Aorta (tissue), 5 donors: ENCODE data around the gene CUL5. TPM values are rescaled to one million over a fixed set of nuclear protein-coding genes. Genes with fewer than 3 reads are reported as not detected.

ENCODE experiments used
- ATAC-seq: fragments of 200-7000 bp; cut with Tn5 transposase; one replicate; pipeline ENCODE4 v1.9.1; 2022; ENCODE audit warnings: moderate library complexity; ENCODE audit not compliant: low FRiP score
- DNase-seq, 2 donors: peaks; one replicate each; pipeline ENCODE4 v3.0.0-alpha.2; 2020
- H3K27ac ChIP-seq, 2 donors: one replicate each; pipeline ENCODE4 v1.5.1; 2013; ENCODE audit warnings: low read length in 2 of 2, mild to moderate bottlenecking in 2 of 2, moderate library complexity in 2 of 2, control low read depth in 1 of 2, inconsistent platforms in 1 of 2, low read depth in 1 of 2
- H3K27me3 ChIP-seq, 2 donors: one replicate each; pipeline ENCODE4 v1.6.1; 2013; ENCODE audit warnings: control low read depth in 1 of 2, low read length in 1 of 2, mild to moderate bottlenecking in 1 of 2, moderate library complexity in 1 of 2; ENCODE audit not compliant: insufficient read depth in 2 of 2, control insufficient read depth in 1 of 2
- H3K36me3 ChIP-seq, 2 donors: one replicate each; pipeline ENCODE4 v1.6.1; 2013; ENCODE audit warnings: control low read depth in 1 of 2, low read length in 1 of 2, mild to moderate bottlenecking in 1 of 2; ENCODE audit not compliant: insufficient read depth in 2 of 2, control insufficient read depth in 1 of 2
- H3K4me1 ChIP-seq, 2 donors: one replicate each; pipeline ENCODE4 v1.6.1; 2013; ENCODE audit warnings: low read length in 2 of 2, control low read depth in 1 of 2, mild to moderate bottlenecking in 1 of 2, moderate library complexity in 1 of 2; ENCODE audit not compliant: insufficient read depth in 2 of 2, control insufficient read depth in 1 of 2
- H3K4me3 ChIP-seq, 2 donors: one replicate each; pipeline ENCODE4 v1.5.1; 2013; ENCODE audit warnings: low read length in 2 of 2, control low read depth in 1 of 2, mild to moderate bottlenecking in 1 of 2
- H3K9me3 ChIP-seq: one replicate; pipeline ENCODE4 v1.6.1; 2013; ENCODE audit warnings: mild to moderate bottlenecking, low read length; ENCODE audit not compliant: control insufficient read depth
- WGBS, 2 donors: extraction: QIAGEN DNeasy Blood & Tissue Kit; methylation state at CpG; one replicate each; pipeline ENCODE4 v1.1.7; 2013; 5-methylcytosine and 5-hydroxymethylcytosine counted together
- intact Hi-C, 2 donors: fragments of 100-400 bp; cut with DNase I; formaldehyde crosslinking; loops; one replicate each; pipeline versions ENCODE4 v1.14.2 to v1.15.0; 2022
- long read RNA-seq, 2 donors: library from polyadenylated mRNA; unstranded; transcript quantifications; one replicate each; pipeline ENCODE4 v2.0.0, GENCODE V29; 2020 to 2021
- polyA plus RNA-seq, 2 donors: library from polyadenylated mRNA; stranded (reverse); fragments of 200-250 nt; gene quantifications; one replicate each; pipeline ENCODE4 v1.2.3, GENCODE V29; 2013
- total RNA-seq, 2 donors: library from RNA; stranded (reverse); fragmentation: NEBNext Ultra II Directional; extraction: Animal tissue kit (Norgen Biotek cat#: 25700); gene quantifications; one replicate each; pipeline ENCODE4 v1.2.1, GENCODE V29; 2021
- donor health status: healthy with polysubstance abuse.
- donor health status: Bipolar disorder and iron deficiency.
- donor health status: DM: no; HTN: no; CAD: no.
- donor health status: DM: no; HTN: no; CAD: no.
- donor health status: DM: yes; HTN: yes; CAD: no.

The CUL5 gene
- total RNA-seq (10 to 100 TPM; 33.7 to 34.3 TPM), polyA plus RNA-seq (1 to 10 TPM; 8.5 to 9.9 TPM)
- long read RNA-seq, donor 1, full-length matches to known transcripts, result 3 of 77 reads
- long read RNA-seq, donor 1, partial matches to known transcripts, result 52 of 77 reads
- long read RNA-seq, donor 1, other reads (novel, unspliced or antisense), result 22 of 77 reads
- long read RNA-seq, donor 2, full-length matches to known transcripts, result 1 of 18 reads
- long read RNA-seq, donor 2, partial matches to known transcripts, result 8 of 18 reads
- long read RNA-seq, donor 2, other reads (novel, unspliced or antisense), result 9 of 18 reads

GRCh38 chr11:108008656-108009496, at the start of gene CUL5:
TSS of gene CUL5 (plus strand) at chr11:108008898. CDS start at chr11:108009349, 451 bp downstream.
- H3K9me3 ChIP-seq, result no peaks in the 10 kb centered on the region
- 0 to 1% methylated on average over 72 of the region's 72 CpGs for WGBS, 2 donors
- intact Hi-C loops, result loop anchor here in 1 of 2 donors (5.0 kb wide), 1 partner anchor 213 kb away; the partner anchor contains the start of genes ATM and NPAT
- no peaks in the 10 kb centered on the region for H3K4me1 ChIP-seq
- H3K27me3 ChIP-seq, result no peaks in the 10 kb centered on the region
- no peaks in the 10 kb centered on the region for H3K36me3 ChIP-seq
- H3K27ac ChIP-seq, result peak within 1 kb of the TSS; percentile 92 to 94
- peak; percentile 97 to 99 for DNase-seq
- H3K4me3 ChIP-seq, result peak within 1 kb of the TSS; percentile 58 to 77
- peak; percentile 99 for ATAC-seq

GRCh38 chr11:107961480-107961879, 47.2 kb upstream of the CUL5 start:
- H3K36me3 ChIP-seq, result no peaks in the 10 kb centered on the region
- intact Hi-C loops, result no loop called here
- ATAC-seq (no peak), DNase-seq (no peak)
- H3K9me3 ChIP-seq, result no peaks in the 10 kb centered on the region
- H3K4me3 ChIP-seq, result no peak overlapping the region
- H3K4me1 ChIP-seq, result no peaks in the 10 kb centered on the region
- H3K27me3 ChIP-seq, result no peaks in the 10 kb centered on the region
- WGBS, 2 donors, result 35% methylated on average over 3 of the region's 3 CpGs
- no peak overlapping the region for H3K27ac ChIP-seq

- Histone ChIP-seq H3K27ac (no peak overlapping the region), H3K9me3 (no peaks in the 10 kb centered on the region), H3K4me3 (no peak overlapping the region), H3K36me3 (no peaks in the 10 kb centered on the region), H3K27me3 (no peaks in the 10 kb centered on the region), H3K4me1 (no peaks in the 10 kb centered on the region)
- no peak for DNase-seq
- intact Hi-C loops, result no loop called here
- no peak for ATAC-seq
- 39 to 70% methylated on average over 1 of the region's 1 CpG for WGBS, 2 donors
Observed at GRCh38 chr11:107962181-107962580, 46.5 kb upstream of the CUL5 start.

- intact Hi-C loops, result no loop called here
Observed at GRCh38 chr11:107963091-107963490, 45.6 kb upstream of the CUL5 start.

GRCh38 chr11:107969219-107969618, 39.5 kb upstream of the CUL5 start:
- Histone ChIP-seq H3K4me3 (no peak overlapping the region), H3K4me1 (no peaks in the 10 kb centered on the region), H3K36me3 (no peaks in the 10 kb centered on the region), H3K27ac (no peak overlapping the region), H3K9me3 (no peaks in the 10 kb centered on the region), H3K27me3 (no peaks in the 10 kb centered on the region)
- no peak for ATAC-seq
- intact Hi-C loops, result no loop called here
- no peak for DNase-seq

More at GRCh38 chr11:107963091-107963490, 45.6 kb upstream of the CUL5 start:
- no peak overlapping the region for H3K4me3 ChIP-seq
- H3K36me3 ChIP-seq, result no peaks in the 10 kb centered on the region
- WGBS, 2 donors, result 73 to 76% methylated on average over 8 of the region's 8 CpGs
- ATAC-seq (no peak), DNase-seq (no peak)
- H3K27me3 ChIP-seq, result no peaks in the 10 kb centered on the region
- H3K27ac ChIP-seq, result no peak overlapping the region
- H3K9me3 ChIP-seq, result no peaks in the 10 kb centered on the region
- no peaks in the 10 kb centered on the region for H3K4me1 ChIP-seq

GRCh38 chr11:107970049-107970448, 38.6 kb upstream of the CUL5 start:
- ATAC-seq (no peak), DNase-seq (no peak)
- Histone ChIP-seq H3K4me1 (no peaks in the 10 kb centered on the region), H3K36me3 (no peaks in the 10 kb centered on the region), H3K27me3 (no peaks in the 10 kb centered on the region), H3K27ac (no peak overlapping the region), H3K4me3 (no peak overlapping the region), H3K9me3 (no peaks in the 10 kb centered on the region)
- intact Hi-C loops, result no loop called here
- 73 to 80% methylated on average over 5 of the region's 5 CpGs for WGBS, 2 donors

GRCh38 chr11:107973641-107974040, 35.1 kb upstream of the CUL5 start:
- Histone ChIP-seq H3K27ac (no peak overlapping the region), H3K27me3 (no peaks in the 10 kb centered on the region), H3K9me3 (no peaks in the 10 kb centered on the region), H3K4me3 (no peak overlapping the region), H3K4me1 (no peaks in the 10 kb centered on the region), H3K36me3 (no peaks in the 10 kb centered on the region)
- WGBS, 2 donors, result 95 to 97% methylated on average over 1 of the region's 1 CpG
- ATAC-seq (no peak), DNase-seq (no peak)
- intact Hi-C loops, result no loop called here

- DNase-seq (no peak), ATAC-seq (no peak)
- Histone ChIP-seq H3K36me3 (no peaks in the 10 kb centered on the region), H3K4me1 (no peaks in the 10 kb centered on the region), H3K4me3 (no peak overlapping the region), H3K9me3 (no peaks in the 10 kb centered on the region), H3K27me3 (no peaks in the 10 kb centered on the region), H3K27ac (no peak overlapping the region)
- intact Hi-C loops, result no loop called here
- 80 to 82% methylated on average over 5 of the region's 5 CpGs for WGBS, 2 donors
Observed at GRCh38 chr11:107988397-107989158, 20.1 kb upstream of the CUL5 start.
